HG03520 (cell line): Measurements from ENCODE around the gene RAB23.

Experiments
- ATAC-seq: cut with Tn5 transposase; IDR thresholded peaks from one replicate; pipeline ENCODE4 v1.9.1; 2021; ENCODE audit warnings: mild to moderate bottlenecking, moderate library complexity; ENCODE audit not compliant: unreplicated experiment

The RAB23 gene

GRCh38 chr6:57183336-57183735 lies 38.8 kb downstream of the RAB23 start:
- ATAC-seq, result no peak

GRCh38 chr6:57182017-57182432 lies 40.1 kb downstream of the RAB23 start:
- no peak for ATAC-seq

- no peak for ATAC-seq
Measured at GRCh38 chr6:57180596-57180995, 41.5 kb downstream of the RAB23 start.

- ATAC-seq, result no peak
Measured at GRCh38 chr6:57177545-57178265, 44.4 kb downstream of the RAB23 start.

- ATAC-seq, result no peak
Measured at GRCh38 chr6:57174511-57174907, 47.6 kb downstream of the RAB23 start.

- no peak for ATAC-seq
Measured at GRCh38 chr6:57173886-57174510, 48.1 kb downstream of the RAB23 start.

GRCh38 chr6:57173056-57173885 lies 48.8 kb downstream of the RAB23 start:
- no peak for ATAC-seq

GRCh38 chr6:57172136-57173055 lies 49.7 kb downstream of the RAB23 start, which contains the start of gene BAG2:
Gene BAG2 (plus strand): TSS chr6:57172326. CDS start chr6:57172698, 372 bp downstream.
- peak; percentile 83 for ATAC-seq

- no peak for ATAC-seq
Measured at GRCh38 chr6:57165080-57165479, 57.0 kb downstream of the RAB23 start.

- ATAC-seq, result no peak
Measured at GRCh38 chr6:57163956-57164355, 58.2 kb downstream of the RAB23 start.

GRCh38 chr6:57162516-57162915 lies 59.6 kb downstream of the RAB23 start:
- no peak for ATAC-seq

- ATAC-seq, result no peak
Measured at GRCh38 chr6:57162028-57162427, 60.1 kb downstream of the RAB23 start.

- no peak for ATAC-seq
Measured at GRCh38 chr6:57159127-57159526, 63.0 kb downstream of the RAB23 start.

- no peak for ATAC-seq
Measured at GRCh38 chr6:57158658-57159057, 63.4 kb downstream of the RAB23 start.

- ATAC-seq, result no peak
Measured at GRCh38 chr6:57147955-57148858, 73.9 kb downstream of the RAB23 start.

- ATAC-seq, result no peak
Measured at GRCh38 chr6:57147401-57147800, 74.7 kb downstream of the RAB23 start.

GRCh38 chr6:57143690-57144089 lies 78.4 kb downstream of the RAB23 start:
- no peak for ATAC-seq

- no peak for ATAC-seq
Measured at GRCh38 chr6:57142178-57142525, 80.0 kb downstream of the RAB23 start.

- no peak for ATAC-seq
Measured at GRCh38 chr6:57141451-57142177, 80.5 kb downstream of the RAB23 start.
